HG03280 (cell line): ENCODE measurements around the gene ZNF777.
"Not testable (repeated sequence)": the region's sequence is repeated elsewhere in the genome, so short reads cannot be mapped to it uniquely, and the experiment has no call there.

Experiments
- ATAC-seq: cut with Tn5 transposase; IDR thresholded peaks from one replicate; pipeline ENCODE4 v1.9.1; 2021; ENCODE audit warnings: mild to moderate bottlenecking, moderate library complexity; ENCODE audit not compliant: unreplicated experiment

ZNF777 gene

DNA sequence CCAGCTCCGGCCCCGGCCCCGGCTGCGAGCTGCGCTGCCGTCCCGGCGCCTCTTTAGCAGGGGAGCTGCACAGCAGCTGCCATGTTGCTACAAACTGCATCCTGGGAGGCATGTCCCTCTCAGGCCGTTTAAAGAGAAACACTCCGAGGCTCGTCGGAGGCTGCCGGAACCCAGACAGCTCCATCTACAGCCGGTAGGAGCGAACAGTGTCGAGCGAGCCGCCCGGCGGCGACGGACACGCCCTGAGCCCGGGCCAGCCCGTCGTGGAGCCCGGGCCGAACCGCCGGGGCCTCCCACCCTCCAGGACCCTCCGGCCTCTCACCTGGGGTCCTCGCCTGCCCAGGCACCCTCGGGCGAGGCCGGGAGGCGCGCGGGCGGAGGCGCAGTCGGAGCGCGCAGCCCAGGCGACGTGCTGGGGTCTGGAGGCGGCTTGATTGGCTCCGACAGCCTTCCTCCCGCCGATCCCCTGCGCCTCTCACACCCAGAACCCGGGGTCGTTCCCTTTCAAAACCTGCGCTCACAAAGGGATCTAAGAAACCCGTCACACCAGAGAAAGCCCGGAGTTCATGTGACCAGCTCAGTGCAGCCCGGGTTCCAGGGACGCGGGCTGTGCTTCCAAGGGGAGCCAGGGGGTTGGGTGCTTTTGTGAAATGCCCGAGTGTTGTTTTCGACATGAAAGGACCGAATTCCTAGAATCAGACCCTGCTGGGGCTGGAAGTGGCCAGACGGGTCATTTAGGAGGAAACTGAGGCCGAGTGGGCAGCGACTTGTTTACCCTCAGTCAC, at the start of gene ZNF777:
ZNF777 (minus strand) TSS at position 570 of the 785 bp plus-strand sequence. CDS start 5,040 bp downstream, outside the sequence.
- peak; percentile 97 for ATAC-seq

DNA sequence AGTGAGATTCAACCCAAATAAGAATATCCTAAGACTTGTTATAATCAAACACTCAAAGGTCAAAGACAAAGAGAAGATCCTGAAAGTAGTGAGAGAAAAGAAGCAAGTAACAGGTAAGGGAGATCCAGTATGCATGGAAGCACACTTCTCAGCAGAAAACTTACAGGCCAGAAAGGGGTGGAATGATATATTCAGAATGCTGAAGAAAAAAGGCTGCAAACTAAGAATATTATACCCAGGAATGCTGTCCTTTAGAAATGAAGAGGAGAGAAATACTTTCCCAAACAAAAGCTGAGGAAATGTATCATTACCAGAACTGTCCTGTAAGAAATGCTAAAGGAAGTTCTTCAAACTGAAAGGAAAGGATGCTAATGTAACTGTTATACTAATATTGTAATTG, 49.4 kb upstream of the ZNF777 start:
- no peak for ATAC-seq

DNA sequence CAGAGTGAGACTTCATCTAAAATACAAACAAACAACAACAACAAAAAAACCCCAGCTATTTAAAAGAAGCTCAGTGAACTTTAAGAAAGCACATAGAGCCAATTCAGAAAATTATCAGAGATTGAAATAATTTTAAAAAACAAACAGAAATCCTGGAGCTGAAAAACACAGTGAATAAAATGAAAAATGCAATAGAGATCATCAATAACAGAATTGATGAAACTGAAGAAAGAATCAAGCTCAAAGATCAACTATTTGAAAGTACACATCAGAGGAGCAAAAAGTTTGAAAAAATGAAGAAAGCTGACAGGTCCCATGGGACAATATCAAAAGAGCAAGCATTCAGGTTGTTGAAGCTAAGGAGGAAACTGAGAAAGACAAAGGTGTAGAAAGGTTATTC, 48.9 kb upstream of the ZNF777 start:
- ATAC-seq: no peak

DNA sequence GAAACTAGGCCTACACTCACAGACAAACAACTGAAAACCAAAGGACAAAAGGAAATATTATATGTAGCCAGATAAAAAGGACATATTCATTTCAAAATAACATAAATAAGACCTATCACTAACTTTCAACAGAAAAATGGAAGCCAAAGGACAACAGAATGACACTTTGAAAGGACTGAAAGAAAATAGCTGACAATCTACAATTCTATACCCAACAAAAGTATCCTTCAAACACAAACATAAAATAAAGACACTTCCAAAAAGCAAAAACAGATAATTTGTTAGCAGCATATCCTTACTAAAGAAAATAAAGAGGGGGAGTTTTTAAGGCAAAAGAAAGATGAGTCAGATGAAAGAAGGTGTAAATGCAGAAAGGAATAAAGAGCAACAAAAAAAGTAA, 44.7 kb upstream of the ZNF777 start:
- no peak for ATAC-seq

DNA sequence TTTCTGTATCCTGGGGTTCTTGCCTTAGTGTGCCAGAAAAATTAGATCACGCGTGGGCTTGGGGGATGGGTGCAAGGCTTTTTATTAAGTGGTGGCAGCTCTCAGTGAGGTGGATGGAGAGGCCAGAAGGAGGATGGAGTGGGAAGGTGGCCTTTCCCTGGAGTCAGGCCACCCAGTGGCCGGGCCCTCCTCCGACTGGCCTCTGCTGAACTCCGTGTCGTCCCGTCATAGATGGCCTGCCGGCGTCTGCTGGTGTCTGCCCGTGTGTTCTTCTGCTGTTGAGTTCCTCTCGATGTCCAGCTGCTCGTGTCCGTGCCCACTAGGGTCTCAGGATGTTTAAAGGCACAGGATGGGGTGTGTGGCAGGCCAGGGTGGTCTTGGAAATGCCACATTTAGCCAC, 40.8 kb upstream of the ZNF777 start:
- ATAC-seq: no peak

DNA sequence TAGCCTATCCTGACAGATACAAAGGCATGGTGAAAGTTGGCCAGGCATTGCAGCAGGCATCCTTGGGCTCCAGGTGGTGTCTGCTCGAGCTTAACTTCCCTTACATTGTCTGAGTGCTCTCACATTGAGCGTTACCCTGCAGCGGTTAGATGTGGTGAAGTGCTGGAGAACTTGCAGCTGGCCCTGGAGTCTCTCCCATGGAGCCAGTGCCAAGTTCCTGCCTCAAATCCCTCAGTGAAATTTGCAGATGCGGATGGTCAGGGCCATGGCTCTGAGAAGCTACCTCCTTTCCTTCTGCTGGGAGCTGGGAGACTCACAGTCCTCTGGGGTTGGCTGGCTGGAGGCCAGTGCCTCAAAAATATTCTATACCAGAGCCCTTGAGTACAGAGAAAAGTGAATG, 40.0 kb upstream of the ZNF777 start:
- no peak for ATAC-seq

DNA sequence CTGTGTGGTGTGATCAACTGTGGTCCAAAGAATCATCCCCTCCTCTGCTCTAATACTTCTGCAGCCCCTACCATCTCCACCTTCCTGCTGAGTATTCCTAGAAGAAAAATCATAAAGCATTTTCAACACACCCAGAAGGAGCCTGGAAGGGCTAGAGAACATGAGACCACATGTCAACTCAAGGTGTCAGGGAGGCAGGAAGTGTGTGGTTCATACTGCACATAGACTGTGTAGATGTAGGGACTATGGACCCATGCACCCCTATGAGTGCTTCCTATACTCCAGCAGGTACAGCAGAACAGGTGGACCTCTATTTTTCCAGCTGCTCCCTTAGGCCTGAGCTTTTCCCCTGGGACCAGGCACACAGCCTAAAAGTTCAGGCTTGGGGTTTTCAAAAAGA, 39.3 kb upstream of the ZNF777 start:
- ATAC-seq: no peak

DNA sequence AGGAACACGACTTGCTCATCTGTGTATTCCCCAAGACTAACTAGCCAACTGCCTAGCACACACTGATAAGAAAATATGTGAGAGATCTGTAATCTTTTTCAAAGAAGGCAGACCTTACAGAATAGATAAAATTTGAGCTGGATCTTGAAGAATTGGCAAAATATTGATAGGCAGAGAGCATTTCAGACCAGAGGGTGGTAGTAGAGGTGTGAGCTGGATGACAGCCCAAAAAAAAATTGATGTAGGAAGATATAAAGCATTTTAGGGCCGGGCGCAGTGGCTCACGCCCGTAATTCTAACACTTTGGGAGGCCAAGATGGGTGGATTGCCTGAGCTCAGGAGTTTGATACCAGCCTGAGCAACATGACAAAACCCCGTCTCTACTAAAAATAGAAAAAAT, 37.9 kb upstream of the ZNF777 start:
- ATAC-seq: no peak

DNA sequence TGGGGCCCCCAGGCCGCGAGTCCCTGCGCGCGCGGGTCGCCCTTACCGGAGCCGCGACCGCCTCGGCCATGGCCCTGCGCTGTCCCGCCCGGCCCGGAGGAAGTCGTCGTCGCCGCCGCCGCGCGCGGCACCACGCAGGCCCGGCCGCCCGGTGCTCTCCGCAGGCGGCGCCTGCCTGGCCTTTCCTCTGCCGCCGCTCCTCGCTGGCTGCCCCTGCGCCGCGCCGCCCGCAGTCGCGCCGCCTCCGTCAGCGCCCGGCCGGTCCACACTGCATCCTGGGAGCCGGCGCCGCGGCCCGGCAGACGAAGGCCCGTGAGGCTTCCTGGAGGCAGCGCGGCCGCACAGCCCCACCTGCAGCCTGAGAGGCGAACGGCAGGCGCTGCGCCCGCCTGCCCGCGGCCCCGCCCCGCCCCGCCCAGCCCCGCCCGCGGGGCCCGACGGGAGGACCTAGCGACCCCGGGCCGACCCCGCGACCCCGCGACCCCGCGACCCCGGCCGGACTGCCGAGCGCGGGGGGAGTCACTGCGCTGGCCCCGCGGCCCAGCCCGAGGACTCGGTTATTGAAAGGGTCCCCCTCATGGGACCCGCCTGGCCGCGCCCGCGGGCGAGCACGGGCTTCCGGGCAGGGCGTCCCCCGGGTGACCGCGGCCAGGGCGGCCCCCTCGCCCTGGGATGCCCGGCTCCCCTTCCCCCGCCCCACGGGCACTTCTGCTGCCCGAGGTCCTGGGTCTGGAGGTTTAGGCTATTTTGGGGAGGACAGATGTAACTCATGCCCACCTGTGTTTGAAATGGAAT, 36.8 kb upstream of the ZNF777 start, which contains the start of gene ZNF746:
ZNF746 (minus strand) TSS at position 343 of the 795 bp plus-strand sequence; CDS start at position 70, 273 bp downstream.
- ATAC-seq: peak; percentile 97

DNA sequence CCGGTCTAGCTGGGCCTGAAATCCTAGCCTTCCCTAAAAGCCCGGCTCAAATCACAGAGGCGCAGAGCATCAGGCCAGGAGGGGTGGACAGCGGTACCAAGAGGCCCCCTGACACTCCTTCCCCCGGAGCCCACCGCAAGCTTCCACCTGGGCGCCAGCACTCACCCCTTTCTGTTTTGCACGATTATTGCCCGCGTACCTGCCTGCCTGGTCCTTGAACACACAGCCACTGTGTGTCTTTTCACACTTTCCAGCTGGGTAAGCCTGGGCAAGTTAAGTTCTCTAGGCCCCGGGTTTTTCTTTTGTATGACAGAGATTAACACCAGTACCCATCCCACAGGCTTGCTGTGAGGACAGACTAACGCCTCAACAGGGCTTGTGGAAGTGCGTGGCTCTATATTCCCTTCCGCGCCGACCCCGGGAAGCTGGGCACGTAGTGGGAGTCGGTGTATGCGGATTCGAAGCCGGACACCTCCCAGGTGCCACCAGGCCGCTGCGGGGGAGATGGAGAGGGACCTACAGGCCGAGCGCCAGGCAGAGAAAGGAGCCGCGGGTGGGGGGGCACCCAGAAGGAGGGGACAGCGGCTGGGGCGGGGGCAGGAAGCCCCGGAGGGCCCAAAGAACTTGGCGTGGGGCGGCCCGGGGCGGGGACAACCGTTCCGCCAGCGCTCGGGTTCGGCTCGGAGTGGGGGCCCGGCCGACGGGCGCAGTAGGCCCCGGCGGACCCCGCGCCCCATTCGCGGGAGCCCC, 36.0 kb upstream of the ZNF777 start:
- ATAC-seq: peak; percentile 32

DNA sequence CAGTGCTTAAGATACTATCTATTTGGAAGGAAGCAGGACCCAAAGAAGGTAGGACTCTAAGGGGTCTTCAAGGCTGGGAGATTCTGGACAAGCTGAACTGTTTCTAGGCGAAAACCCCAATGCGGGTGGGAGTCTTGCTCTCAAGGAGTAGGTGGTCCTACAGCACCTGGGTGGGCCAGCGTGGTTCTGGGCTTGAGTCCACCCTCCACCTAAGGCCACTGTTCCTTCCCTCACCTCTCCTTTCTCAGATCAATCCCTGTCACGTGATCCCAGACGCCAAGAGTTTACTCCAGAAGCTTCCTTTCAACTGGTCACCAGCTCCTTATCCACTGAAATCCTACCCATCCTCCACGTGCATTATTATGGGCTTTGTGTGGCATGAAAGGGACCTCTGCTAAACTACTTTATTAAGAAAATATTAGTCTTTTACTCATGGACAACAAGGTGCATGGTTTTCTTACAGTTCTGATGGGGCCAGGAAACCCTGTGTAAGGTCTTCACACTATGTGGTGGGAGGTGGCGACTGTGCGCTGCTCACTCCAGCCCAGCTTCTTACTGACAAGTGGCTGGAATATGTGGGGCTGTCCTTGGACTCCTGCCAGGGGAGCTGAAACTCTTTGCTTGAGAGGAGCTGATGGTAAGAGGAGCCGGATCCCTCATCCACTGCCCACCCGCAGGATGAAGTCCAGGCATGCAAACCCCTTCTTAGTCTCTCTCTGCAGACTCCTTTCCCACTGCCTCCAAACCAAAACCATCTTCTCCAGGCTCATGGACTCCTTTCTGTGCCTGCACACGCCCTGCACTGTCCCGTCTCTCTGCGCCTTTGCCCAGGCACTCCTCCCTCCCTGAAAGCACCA, 35.2 kb upstream of the ZNF777 start:
- no peak for ATAC-seq

DNA sequence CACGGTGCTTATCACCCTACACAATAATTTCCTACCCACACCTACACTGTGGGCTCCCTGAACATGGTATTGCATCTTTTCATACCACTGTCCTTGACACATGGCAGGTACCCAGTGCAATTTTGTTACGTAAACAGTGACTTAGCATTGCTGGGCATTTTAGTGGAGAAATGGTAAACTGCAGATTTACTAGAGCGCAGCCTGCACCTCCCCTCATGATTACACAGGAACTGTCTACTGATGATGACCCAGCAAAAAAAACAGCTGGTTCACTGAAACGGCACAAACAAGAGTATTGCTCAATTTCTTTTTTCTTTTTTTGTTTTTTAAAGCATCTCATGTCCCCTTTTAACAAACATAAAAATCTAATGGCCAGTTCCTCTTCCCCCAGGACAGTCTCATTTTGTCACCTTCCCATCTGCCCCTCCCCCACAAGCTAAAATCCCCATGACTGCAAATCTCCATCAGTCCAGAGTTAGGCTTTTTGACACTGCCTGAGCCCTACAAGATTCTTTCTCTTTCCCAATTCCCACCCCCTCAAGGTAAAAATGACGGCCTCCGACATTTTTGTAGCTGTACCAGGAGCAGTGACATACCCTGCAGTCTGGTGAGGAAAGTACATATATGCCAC, 34.0 kb upstream of the ZNF777 start:
- no peak for ATAC-seq

DNA sequence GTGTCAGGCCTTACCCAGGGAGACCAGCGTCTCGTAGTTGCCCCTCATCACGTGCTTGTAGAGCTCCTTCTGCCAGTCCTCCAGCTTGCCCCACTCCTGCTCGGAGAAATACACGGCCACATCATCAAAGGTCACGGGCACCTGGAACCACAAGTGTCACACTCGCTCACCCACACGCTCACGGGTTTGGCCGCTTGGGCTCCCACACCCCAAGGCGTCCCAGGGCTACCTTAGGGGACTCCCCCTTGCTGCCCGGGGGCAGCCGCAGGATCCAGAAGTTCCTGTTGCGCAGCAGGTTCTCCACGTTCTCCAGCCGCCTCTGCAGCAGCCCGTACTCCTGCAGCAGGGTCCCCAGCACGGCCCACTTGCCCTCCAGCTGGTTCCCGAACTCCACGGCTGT, 33.1 kb upstream of the ZNF777 start:
- ATAC-seq: not testable (repeated sequence)

DNA sequence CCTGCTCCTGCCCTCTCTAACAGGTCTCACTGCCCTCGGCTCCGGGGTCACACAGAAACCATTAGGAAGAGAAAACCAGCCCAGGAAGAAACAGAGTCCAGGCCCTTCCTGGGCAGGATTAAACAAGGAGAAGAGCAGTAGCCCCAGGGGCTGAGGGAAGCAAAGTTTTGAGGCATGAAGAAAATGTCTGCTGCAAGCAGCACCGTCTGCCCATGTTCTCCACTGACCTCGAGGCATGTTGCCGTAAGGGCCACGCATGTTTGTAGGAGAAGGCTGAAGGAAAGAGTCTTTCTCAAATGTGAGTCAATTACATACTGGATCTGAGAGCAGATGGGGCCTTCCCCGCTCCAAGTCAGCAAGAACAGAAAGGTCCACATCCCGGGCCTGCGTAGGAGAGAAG, 32.5 kb upstream of the ZNF777 start:
- ATAC-seq: no peak

DNA sequence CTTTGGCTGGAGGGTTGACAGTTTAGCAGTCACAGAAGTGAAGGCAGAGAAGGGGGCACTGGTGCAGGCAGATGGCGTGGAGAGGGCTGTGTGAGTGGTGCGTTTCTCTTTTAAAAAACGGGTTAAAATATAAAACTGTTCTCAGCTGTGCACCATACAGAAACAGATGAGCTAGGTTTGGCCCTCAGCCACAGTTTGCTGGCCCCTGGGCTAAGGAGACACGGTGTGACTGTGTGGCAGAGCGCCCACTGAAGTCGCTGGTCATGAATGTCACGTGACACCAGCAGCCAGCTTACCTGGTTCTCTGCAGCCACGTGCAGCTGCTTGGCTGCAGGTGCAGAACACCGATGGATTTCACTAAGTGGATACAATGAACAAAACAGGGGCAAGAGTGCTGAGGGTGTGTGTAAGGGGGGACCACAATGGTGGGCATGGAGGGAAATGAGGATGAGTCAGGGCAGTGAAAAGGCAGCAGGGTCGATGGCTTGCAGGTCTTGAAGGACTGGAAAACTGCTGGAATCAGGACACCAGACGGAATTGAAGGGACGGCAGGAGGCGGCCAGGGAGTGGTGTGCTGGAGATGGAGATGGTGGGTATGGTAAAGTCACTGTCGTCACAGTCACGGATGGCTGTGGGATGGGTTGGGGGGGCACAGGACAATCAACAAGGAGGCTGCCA, 29.4 kb upstream of the ZNF777 start:
- no peak for ATAC-seq

DNA sequence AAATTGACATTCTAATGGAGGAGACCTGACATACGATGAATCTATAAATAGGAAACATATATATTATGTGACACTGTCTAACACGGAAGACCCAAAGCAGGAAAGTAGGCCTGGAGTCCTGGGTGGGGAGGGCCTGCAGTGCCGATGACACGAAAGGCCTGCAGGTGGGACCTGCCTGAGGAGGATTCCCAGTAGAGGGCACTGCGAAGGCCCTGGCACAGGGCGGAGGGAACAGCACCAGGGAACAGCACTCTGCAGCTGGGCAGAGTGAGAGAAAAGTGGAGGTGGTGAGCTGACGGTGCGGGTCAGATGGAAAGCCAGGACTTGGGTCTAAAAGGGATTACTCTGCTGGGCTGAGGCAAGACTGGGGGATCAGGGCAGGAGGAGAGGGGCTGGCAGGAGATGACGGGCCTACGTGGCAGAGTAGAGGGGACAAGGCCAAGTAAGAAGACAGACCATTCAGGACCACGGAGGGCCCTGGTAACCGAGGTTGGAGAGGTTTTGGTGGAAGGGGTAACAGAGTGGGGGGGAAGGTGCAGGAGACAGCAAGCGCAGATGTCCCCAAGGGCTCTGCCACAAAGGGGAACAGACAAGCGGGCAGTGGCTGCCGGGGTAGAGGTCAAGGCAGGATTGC, 28.6 kb upstream of the ZNF777 start:
- ATAC-seq: no peak

DNA sequence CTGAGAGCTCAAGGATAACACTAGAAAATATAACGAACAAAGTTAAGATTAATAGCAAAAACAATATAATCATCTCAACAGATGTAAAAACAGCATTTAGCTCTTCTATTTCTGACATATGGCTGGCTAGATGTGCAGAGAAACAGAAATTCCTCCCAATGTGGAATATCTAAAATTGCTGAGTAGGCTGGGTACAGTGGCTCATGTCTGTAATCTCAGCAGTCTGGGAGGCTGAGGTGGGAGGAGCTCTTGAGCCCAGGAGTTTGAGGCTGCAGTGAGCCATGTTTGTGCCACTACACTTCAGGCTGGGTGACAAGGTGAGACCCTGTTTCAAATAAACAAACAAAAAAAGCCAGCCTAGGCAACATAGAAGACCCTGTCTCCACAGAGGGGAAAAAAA, 18.7 kb upstream of the ZNF777 start:
- ATAC-seq: no peak

DNA sequence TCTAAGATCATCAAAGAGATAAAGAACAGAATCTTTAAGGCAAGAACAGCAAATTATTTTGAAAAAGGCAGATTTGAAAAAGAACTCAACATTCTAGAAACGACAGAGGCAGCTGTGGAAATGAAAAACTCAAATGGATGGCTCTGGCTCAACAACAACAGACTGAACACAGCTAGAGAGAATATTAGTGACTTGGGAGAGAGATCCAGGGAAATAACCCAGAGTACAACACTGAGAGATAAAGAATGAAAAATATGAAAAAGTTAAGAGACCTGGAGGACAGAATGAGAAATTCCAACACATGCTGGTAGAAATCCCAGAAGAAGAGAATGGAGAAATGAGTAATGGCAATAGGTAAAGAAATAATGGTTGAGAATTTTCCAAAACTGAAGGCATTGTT, 17.9 kb upstream of the ZNF777 start:
- no peak for ATAC-seq
